Right renal cortex interstitium (tissue), 3 donors: ENCODE measurements around the gene RSBN1. TPM values are rescaled to one million over a fixed set of nuclear protein-coding genes. Genes with fewer than 3 reads are reported as not detected.
"Not testable (repeated sequence)": the region's sequence is repeated elsewhere in the genome, so short reads cannot be mapped to it uniquely, and the experiment has no call there.

Source experiments
- DNase-seq, 3 donors: peaks; one replicate each; pipeline ENCODE4 v3.0.0-alpha.2; 2013; ENCODE audit warnings: low read depth in 3 of 3, low spot score in 2 of 3
- polyA plus RNA-seq, 3 donors: library from polyadenylated mRNA; unstranded; fragments of 120-200 nt; gene quantifications; one replicate each; pipeline ENCODE4 v1.2.1, GENCODE V29; 2013; ENCODE audit not compliant: insufficient read length in 3 of 3

The RSBN1 gene
- polyA plus RNA-seq: 10 to 100 TPM; 26.1 to 33.7 (median 28.8) TPM

- DNase-seq: peak; percentile 94 to 98 (median 95)
Measured at GRCh38 chr1:113811888-113812660, at the start of gene RSBN1. RSBN1 (minus strand) TSS chr1:113812476; CDS start chr1:113812412, 64 bp downstream.

DNA sequence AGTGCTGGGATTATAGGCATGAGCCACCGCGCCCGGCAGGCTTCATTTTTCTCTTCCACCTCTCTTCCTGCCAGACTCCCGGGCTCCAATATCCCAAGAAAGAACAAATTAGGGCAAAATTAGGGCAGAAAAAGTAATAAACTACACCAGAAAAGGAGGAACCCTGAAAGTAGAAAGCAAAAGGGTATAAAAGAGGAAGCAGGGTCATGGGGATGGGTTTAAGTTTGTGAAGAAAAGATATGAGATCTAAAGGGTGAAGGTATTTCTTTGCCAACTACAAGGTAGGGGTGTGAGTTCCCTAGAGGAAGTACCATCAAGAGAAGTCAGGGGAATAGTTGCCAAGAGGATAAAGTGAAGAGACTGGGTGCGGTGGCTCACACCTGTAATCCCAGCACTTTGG is 49.4 kb upstream of the RSBN1 start:
- DNase-seq: no peak

DNA sequence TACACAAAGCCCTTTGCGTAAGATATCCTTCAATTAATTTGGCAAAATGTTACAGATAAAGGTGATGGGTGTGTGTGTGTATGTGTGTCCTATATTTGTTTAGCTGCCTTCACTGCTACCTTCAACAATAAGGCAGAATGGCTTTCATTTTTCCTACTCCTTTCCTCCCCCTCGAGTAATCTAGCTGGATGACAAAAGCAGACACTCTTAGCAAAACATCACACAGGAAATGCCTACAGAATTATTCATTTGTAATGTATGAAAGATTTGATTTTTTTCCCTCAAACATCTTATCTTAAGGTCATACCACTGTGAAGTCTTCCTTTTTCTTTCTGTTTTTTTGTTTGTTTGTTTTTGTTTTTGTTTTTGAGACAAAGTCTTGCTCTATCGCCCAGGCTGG is 48.6 kb upstream of the RSBN1 start:
- no peak for DNase-seq

GRCh38 chr1:113859478-113860175 is 47.4 kb upstream of the RSBN1 start:
- DNase-seq: no peak

GRCh38 chr1:113858982-113859381 is 46.7 kb upstream of the RSBN1 start:
- DNase-seq: no peak

DNA sequence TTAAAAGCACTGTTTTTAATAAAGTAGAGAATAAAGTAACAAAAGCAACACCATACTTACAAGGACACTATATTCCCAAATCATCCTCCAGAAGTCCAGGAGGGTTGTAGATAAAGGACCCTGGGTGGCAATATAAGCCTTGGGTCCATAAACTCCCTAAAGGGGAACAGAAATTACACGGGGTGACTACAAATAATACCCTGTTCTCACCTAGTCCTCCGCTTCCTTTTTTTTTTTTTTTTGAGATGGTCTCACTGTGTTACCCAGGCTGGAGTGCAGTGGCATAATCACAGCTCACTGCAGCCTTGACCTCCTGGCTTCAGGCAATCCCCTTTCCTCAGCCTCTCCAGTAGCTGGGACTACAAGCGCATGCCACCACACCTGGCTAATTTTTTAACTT is 46.1 kb upstream of the RSBN1 start:
- DNase-seq: no peak

- no peak for DNase-seq
Measured at GRCh38 chr1:113857776-113858175, 45.5 kb upstream of the RSBN1 start.

DNA sequence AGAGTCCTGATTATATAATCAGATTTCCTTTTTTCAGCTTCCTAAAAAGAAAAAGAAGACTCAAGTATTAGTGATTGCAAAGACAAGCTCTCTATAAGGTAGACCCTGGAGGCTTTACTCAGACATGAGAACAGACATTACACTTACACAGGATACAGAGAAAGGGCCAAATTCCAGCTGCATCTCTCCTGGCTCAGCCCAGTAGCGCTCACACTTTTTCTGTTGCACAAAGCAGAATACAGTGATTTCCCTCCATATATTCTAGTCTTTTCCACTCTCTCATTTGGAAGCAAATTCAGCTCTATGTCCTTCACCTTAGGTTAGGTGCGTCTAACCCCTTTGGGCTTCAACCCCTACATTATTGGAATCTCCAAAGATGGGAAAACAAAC is 44.1 kb upstream of the RSBN1 start:
- DNase-seq: no peak

DNA sequence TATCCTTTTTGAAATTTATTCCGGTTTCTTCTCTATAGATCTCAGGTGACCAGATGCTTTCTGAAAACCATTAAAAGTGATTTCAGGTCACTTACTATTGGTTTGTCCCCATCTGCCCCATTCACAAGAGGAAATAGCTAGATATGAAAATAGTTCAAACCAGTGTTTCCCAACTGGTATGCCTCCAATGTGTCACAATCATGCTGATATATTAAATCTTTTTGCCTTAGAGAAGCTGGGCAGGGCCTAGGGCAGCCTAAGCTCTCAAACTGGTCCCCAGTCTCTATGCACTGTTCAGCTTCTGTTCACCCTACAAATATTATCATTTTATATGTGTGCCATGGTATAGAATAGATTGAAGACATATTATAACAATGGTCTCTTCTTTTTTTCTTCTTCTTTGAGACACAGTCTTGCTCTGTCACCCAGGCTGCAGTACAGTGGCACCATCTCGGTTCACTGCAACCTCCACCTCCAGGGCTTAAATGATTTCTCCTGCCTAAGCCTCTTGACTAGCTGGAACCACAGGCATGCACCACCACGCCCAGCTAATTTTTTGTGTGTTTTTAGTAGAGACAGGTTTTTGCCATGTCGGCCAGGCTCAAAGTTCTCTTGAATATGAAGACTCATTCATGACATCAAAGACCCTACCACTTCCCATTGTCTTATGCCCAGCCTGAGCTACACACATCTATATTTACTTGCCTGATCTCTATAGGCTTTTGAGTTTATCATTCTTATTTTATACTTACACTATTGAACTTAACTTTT is 43.5 kb upstream of the RSBN1 start:
- DNase-seq: no peak

DNA sequence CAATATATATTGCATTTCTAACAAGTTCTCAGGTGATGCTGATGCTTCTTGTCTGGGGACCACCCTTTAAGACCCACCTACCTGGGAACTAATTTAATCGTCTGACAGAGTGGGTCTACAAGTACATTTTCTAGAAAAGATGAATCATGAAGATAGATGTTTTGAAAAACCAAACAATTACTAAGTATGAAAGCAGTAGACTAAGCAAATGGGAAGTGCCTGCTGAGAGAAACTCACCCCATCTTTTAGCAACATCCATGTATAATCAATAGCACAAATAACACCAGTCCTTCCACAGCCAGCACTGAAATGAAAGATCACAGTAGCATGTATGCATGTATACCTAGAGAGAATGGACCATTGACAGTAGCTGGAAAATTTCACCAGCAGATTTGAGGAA is 42.0 kb upstream of the RSBN1 start:
- no peak for DNase-seq

- not testable (repeated sequence) for DNase-seq
Measured at GRCh38 chr1:113852694-113853093, 40.4 kb upstream of the RSBN1 start.

DNA sequence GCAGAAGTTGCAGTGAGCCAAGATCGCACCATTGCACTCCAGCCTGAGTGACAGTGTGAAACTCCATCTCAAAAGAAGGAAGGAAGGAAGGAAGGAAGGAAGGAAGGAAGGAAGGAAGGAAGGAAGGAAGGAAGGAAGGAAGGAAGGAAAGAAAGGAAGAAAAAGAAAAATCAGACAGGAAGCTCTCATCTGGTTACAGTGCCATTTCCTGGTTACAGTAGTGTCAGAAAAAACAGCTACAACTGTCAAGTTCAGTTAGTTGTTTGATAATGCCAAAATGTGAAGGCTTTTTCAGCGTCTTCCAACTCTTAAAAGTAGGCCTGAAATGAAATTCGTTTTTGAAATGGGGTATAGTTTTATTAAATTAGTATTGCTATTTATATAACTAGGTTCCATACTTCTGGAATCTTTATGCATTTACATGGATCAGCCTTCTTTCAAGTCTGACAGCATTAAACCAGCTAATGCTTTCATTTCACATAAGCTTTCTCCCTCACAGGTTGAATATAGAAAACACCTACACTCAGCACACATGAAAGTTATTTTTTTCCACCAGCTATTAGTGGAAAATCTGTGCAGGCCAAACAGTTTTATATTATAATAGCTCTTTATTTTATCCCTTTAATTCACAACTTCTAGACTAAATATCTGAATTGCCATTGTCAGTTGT is 38.0 kb upstream of the RSBN1 start:
- DNase-seq: no peak

GRCh38 chr1:113849072-113849471 is 36.8 kb upstream of the RSBN1 start:
- DNase-seq: no peak

GRCh38 chr1:113846391-113847035 is 34.2 kb upstream of the RSBN1 start:
- no peak for DNase-seq

GRCh38 chr1:113836534-113836933 is 24.3 kb upstream of the RSBN1 start:
- no peak for DNase-seq

GRCh38 chr1:113835686-113836290 is 23.5 kb upstream of the RSBN1 start:
- DNase-seq: peak; percentile 26 to 31 (median 29)

DNA sequence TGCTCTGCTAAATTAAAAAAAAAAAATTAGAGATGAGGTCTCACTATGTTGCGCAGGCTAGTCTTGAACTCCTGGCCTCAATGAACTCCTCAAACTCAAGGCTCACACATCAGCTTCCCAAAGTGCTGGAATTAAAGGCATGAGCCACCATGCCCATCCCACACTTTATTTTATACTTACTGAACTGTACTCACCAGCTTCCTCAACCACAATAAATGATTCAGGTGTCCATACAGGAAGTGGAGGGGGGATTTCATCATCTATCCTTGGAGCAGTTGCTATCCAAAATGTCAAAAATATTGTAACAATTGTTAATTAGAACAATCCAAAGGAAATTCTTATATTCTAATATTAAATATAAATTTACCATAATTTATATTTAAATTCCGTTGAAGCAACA is 22.4 kb upstream of the RSBN1 start:
- DNase-seq: no peak

DNA sequence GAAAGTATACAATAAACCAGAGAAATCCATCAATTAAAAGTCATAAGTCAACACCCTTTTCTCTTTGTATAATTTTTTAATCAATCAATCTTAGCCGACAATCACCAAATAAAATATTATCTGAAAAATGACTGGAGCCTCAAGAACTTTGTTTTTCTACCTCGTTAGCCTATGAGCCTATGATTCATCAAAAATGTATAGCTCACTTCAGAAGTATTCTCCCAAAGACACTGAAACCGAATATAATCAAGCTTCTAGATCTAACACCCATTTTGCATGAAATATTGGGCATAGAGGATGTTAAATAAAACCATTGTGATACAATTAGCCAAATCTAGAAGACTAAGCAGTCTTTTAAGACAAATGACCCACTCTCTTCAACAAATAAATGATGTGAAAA is 17.8 kb upstream of the RSBN1 start:
- no peak for DNase-seq

DNA sequence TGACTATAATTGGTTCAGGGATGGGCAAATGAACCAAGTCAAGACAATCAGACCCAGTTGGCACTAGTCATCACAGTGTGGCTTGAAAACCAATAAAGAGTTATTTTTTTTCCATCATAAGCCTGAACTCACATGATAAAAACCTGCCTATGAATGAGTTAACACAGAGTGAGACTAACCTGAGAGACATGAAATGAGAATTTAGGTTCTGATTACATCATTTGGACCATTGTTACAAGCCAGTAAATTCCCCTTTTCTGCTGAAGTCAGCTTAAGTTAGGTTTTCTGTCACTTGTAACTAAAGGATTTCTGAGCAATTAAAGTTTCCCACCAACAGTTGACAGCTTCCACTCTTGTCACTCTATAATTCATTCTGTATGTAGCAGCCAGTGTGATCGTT is 9.6 kb upstream of the RSBN1 start:
- DNase-seq: no peak

DNA sequence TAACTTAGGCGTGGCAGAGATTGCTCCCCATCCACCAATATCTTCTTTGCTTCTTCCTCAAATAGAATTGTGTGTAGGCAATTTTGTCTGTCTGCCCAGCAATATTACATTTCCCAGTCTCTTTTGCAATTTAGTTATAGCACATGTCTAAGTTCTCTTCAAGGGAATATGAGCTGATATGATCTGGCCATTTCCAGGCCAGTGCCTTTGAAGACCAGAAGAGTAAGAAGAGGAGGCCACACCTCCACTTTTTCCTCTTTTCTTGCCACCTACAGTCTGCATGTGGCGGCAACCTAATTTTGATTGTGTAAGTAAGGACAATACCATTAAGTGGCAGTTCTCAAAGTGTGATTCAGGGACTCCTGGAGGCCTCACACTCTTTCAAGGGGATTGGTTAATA is 6.3 kb upstream of the RSBN1 start:
- no peak for DNase-seq
